Esophagus squamous epithelium (tissue), 5 donors: ENCODE measurements around the gene CAMP. TPM values are rescaled to one million over a fixed set of nuclear protein-coding genes. Genes with fewer than 3 reads are reported as not detected.

Experiments used
- DNase-seq: peaks from one replicate; lab custom pipeline; 2025; lab: John Stamatoyannopoulos, UW
- H3K27ac ChIP-seq, 4 donors: fragments of 200-600 bp; sonication (generic); one replicate each; pipeline ENCODE4 v1.5.1; 2016 to 2019; ENCODE audit warnings: mild to moderate bottlenecking in 1 of 4
- H3K27me3 ChIP-seq, 4 donors: fragments of 200-600 bp; sonication (generic); 1 replicate in 3 of 4; 2 replicates in 1 of 4; pipeline versions ENCODE4 v1.5.1 to v1.6.0; 2017 to 2021; ENCODE audit warnings: antibody characterized with exemption in 1 of 4
- H3K36me3 ChIP-seq, 3 donors: fragments of 200-600 bp; sonication (generic); one replicate each; pipeline ENCODE4 v1.5.1; 2016 to 2019
- H3K4me1 ChIP-seq, 3 donors: fragments of 200-600 bp; sonication (generic); one replicate each; pipeline ENCODE4 v1.5.1; 2017 to 2019
- H3K4me3 ChIP-seq, 4 donors: fragments of 200-600 bp; sonication (generic); 1 replicate in 3 of 4; 2 replicates in 1 of 4; pipeline ENCODE4 v1.5.1; 2016 to 2019; ENCODE audit warnings: mild to moderate bottlenecking in 2 of 4, moderate library complexity in 1 of 4
- H3K9me3 ChIP-seq, 3 donors: fragments of 200-600 bp; sonication (generic); one replicate each; pipeline ENCODE4 v1.5.1; 2016 to 2019
- POLR2A ChIP-seq, 4 donors: fragments of 450-650 bp; IDR thresholded peaks; one replicate each; pipeline ENCODE4 v1.6.1; 2017; ENCODE audit warnings: antibody characterized with exemption in 4 of 4, mild to moderate bottlenecking in 4 of 4, moderate library complexity in 3 of 4
- WGBS, 2 donors: methylation state at CpG; one replicate each; pipeline ENCODE4 v1.1.5; 2018; 5-methylcytosine and 5-hydroxymethylcytosine counted together
- intact Hi-C: fragments of 100-400 bp; cut with DNase I; formaldehyde crosslinking; loops from one replicate; pipeline ENCODE4 v1.15.0; 2022
- total RNA-seq, 4 donors: library from RNA; depleted of rRNA; stranded (reverse); fragments of >200 nt; gene quantifications; one replicate each; pipeline ENCODE4 v1.1.0, GENCODE V29; 2016
- TF ChIP-seq, protein P1 (sequence below), 6 experiments: fragments of 450-650 bp in 4 of 6; fragments of 200-600 bp in 2 of 6; sonication (generic) in 2 of 6; IDR thresholded peaks; one replicate each; pipeline ENCODE4 v1.5.1; 2016 to 2019; ENCODE audit warnings: antibody characterized with exemption in 6 of 6, mild to moderate bottlenecking in 4 of 6, moderate library complexity in 4 of 6
- donor health status: DM: yes; HTN: yes; CAD: no.

Gene CAMP
- total RNA-seq, 4 donors from 2014 or later, result 0.76 TPM; not detected in 3

DNA sequence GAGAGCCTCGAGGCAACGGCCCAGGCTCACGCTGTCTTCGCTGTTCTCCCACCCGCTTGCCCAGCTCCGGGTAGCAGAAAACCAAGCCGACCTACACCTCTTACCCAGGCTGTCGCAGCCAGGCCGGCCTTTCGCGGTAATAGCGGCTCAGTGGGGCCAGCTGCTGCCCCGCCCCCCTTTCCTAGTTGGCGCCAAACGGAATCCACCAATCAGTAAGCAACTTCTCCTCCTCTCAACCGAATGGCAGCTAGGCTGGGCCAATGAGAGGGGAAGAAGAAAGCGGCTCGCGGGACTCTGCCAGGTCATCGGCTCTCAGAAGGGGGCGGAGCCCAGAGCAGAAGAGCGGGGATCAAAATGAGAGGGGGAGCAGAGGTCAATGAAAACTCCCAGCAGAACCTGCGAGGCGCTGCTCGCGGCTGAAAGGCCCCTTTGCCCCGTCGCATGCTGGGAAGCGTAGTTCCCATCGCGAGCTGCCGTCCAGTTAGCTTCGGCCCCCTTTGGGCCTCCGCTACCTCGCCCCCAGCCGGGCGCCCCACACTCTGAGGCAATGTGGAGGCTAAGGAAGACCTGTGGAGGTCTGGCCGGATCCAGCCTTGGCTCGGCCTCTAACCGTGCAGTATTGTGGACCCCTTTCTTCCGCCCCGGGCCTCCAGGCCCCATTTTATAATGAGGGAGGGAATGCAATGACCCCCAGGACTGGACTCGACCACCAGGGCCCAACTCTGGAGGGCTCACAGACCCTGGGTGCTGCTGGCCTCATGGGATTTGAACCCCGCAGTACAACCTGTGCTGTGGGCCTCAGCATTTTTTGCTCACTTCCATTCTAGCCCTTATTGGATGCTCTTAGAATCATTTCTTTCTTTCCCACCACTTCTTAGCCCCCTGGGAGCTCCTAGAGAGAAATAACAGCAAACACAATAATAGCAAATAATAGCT, 34.8 kb upstream of the CAMP start, which contains the start of gene CDC25A:
Gene CDC25A (minus strand): TSS at position 152 of the 936 bp plus-strand sequence. CDS start 470 bp downstream, outside the sequence.
- intact Hi-C loops, result no loop called here
- peaks cover 11 to 22% (median 14%) of the 10 kb centered on the region in 3 donors for H3K4me1 ChIP-seq
- 14 to 17% methylated on average over 23 to 27 of the region's 44 CpGs for WGBS, 2 donors
- peaks cover 0 to 3% (median 0%) of the 10 kb centered on the region in 3 donors for H3K36me3 ChIP-seq
- H3K27me3 ChIP-seq, result no peaks in the 10 kb centered on the region
- no peaks in the 10 kb centered on the region for H3K9me3 ChIP-seq
- peak within 1 kb of the TSS; percentile 36 to 82 (median 68) for H3K27ac ChIP-seq
- H3K4me3 ChIP-seq, result peak within 1 kb of the TSS; percentile 66 to 83 (median 73)
- peak; percentile 76 for DNase-seq
- TF ChIP-seq POLR2A (IDR thresholded peaks at IDR 0.05), result no peak
- TF ChIP-seq, protein P1, sequence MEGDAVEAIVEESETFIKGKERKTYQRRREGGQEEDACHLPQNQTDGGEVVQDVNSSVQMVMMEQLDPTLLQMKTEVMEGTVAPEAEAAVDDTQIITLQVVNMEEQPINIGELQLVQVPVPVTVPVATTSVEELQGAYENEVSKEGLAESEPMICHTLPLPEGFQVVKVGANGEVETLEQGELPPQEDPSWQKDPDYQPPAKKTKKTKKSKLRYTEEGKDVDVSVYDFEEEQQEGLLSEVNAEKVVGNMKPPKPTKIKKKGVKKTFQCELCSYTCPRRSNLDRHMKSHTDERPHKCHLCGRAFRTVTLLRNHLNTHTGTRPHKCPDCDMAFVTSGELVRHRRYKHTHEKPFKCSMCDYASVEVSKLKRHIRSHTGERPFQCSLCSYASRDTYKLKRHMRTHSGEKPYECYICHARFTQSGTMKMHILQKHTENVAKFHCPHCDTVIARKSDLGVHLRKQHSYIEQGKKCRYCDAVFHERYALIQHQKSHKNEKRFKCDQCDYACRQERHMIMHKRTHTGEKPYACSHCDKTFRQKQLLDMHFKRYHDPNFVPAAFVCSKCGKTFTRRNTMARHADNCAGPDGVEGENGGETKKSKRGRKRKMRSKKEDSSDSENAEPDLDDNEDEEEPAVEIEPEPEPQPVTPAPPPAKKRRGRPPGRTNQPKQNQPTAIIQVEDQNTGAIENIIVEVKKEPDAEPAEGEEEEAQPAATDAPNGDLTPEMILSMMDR (IDR thresholded peaks at IDR 0.05), result no peak

GRCh38 chr3:48189321-48189720, 34.0 kb upstream of the CAMP start:
- peaks cover 11 to 26% (median 14%) of the 10 kb centered on the region in 3 donors for H3K4me1 ChIP-seq
- H3K9me3 ChIP-seq, result no peaks in the 10 kb centered on the region
- no peak overlapping the region for H3K27ac ChIP-seq
- no peaks in the 10 kb centered on the region for H3K27me3 ChIP-seq
- H3K36me3 ChIP-seq, result no peaks in the 10 kb centered on the region
- WGBS, 2 donors, result 79 to 89% methylated on average over 5 to 6 of the region's 6 CpGs
- no peak for TF ChIP-seq POLR2A (IDR thresholded peaks at IDR 0.05)
- TF ChIP-seq, protein P1 (IDR thresholded peaks at IDR 0.05), result no peak
- DNase-seq, result no peak
- intact Hi-C loops, result no loop called here
- no peak overlapping the region for H3K4me3 ChIP-seq

- H3K4me1 ChIP-seq, result peaks cover 14 to 37% (median 15%) of the 10 kb centered on the region in 3 donors
- H3K27me3 ChIP-seq, result no peaks in the 10 kb centered on the region
- WGBS, 2 donors, result 81 to 88% methylated on average over 3 of the region's 3 CpGs
- DNase-seq, result no peak
- no peaks in the 10 kb centered on the region for H3K36me3 ChIP-seq
- TF ChIP-seq, protein P1 (IDR thresholded peaks at IDR 0.05), result no peak
- no peak for TF ChIP-seq POLR2A (IDR thresholded peaks at IDR 0.05)
- no peak overlapping the region for H3K27ac ChIP-seq
- intact Hi-C loops, result loop anchor here (5.0 kb wide), 1 partner anchor 246 kb away; no protein-coding TSS in a partner anchor
- H3K9me3 ChIP-seq, result no peaks in the 10 kb centered on the region
- no peak overlapping the region for H3K4me3 ChIP-seq
Measured at GRCh38 chr3:48190911-48191310, 32.4 kb upstream of the CAMP start.

DNA sequence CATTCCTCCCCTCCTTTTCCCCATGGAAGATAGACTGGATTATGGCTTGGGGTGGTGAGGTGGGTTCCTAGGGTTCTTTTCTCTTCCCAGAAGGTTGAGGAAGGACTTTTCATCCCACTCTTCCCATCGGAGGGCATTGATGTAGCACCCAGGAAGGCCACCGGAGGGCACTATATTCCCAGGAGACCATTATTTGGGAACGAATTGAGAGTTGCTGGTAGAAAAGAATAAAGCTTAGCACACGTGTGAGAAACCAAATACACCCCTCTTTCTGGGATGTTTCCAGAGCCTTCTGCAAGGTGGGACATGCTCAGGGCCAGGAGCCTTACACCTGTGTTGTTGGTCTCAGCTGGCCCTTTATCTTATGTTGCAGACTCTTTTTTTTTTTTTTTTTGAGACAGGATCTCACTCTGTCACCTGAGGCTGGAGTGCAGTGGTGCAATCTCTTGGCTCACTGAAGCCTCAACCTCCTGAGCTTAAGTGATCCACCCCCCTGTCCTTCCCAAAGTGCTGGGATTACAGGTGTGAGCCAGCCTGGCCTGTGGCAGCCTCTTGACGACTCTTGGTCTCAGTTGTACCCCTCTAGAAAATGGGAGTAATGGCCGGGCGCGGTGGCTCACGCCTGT, 28.7 kb upstream of the CAMP start:
- intact Hi-C loops, result loop anchor here (5.0 kb wide), 1 partner anchor 243 kb away; no protein-coding TSS in a partner anchor
- no peak for DNase-seq
- TF ChIP-seq, protein P1 (IDR thresholded peaks at IDR 0.05), result peak in 5 of 6 experiments; percentile 69 to 87 (median 79)
- no peak for TF ChIP-seq POLR2A (IDR thresholded peaks at IDR 0.05)
- Histone ChIP-seq H3K27me3 (no peaks in the 10 kb centered on the region), H3K4me1 (peaks cover 0 to 15% (median 4%) of the 10 kb centered on the region in 3 donors), H3K4me3 (no peak overlapping the region), H3K27ac (peak overlapping the region in 1 of 4 donors; percentile 4), H3K36me3 (no peaks in the 10 kb centered on the region), H3K9me3 (no peaks in the 10 kb centered on the region)
- WGBS, 2 donors, result 0% methylated on average over 4 of the region's 9 CpGs
